Posterior cingulate gyrus (tissue), 11 donors: ENCODE data around the gene BDKRB2.
"Not testable (repeated sequence)": the region's sequence is repeated elsewhere in the genome, so short reads cannot be mapped to it uniquely, and the experiment has no call there.

Experiments
- DNase-seq, 10 donors: peaks; one replicate each; pipeline versions ENCODE4 v3.0.0 to v3.0.0-alpha.2; 2020 to 2021; ENCODE audit warnings: mixed read lengths in 3 of 10
- intact Hi-C: fragments of 100-400 bp; cut with DNase I; formaldehyde crosslinking; loops from one replicate; pipeline ENCODE4 v1.15.1; 2023

The BDKRB2 gene

GRCh38 chr14:96243785-96244184, 39.1 kb downstream of the BDKRB2 start:
- DNase-seq: peak in 5 of 10 donors; percentile 14 to 55 (median 24)
- intact Hi-C loops: no loop called here

DNA sequence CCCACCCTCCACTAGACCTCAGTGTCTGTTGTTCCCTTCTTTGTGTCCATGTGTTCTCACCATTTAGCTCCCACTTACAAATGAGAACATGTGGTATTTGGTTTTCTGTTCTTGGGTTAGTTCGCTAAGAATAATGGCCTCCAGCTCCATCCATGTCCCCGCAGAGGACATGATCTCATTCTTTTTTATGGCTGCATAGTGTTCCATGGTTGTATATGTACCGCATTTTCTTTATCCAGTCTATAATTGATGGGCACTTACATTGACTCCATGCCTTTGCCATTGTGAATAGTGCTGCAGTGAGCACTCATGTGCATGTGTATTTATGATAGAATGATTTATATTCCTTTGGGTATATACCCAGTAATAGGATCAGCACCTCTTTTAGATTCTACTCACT, 40.4 kb downstream of the BDKRB2 start:
- DNase-seq: peak in 1 of 10 donors; percentile 4
- intact Hi-C loops: not testable (repeated sequence)

- DNase-seq: peak in 2 of 10 donors; percentile 19 to 42
- intact Hi-C loops: no loop called here
These were observed 41.3 kb downstream of the BDKRB2 start for GRCh38 chr14:96245710-96246538.

DNA sequence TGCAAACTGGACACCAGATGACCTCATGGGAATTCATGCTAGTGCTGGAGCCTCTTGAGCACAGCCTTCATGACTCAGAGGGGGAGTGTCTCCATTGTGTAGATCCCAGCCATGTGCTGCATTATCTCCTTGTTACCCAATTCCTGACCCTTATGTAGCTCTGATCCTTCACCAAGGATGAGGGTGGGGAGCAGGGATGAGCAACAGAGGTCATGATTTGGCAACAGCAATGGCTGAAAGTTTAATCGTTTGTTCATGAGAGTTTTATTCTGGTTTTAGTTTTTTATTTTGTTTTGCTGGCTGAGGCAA, 41.9 kb downstream of the BDKRB2 start:
- intact Hi-C loops: no loop called here
- no peak for DNase-seq

DNA sequence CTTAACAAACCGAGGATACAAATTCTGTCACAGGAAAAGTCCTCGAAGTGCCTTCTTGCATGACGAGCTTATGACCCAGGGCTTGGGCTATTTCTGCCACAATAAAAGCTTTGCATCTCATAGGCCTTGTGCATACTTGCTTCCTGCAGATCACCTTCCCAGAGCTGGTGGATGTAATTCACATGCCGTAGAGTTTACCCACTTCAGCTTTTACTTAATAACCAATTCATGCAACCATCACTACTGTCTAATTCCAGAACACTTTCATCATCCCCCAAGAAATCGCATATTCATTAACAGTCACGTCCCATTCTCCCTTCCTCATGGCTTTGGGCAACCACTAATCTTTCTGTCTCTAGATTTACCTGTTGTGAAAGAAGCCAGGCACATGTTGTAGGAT, 42.4 kb downstream of the BDKRB2 start:
- intact Hi-C loops: no loop called here
- no peak for DNase-seq

GRCh38 chr14:96249029-96249428, 44.4 kb downstream of the BDKRB2 start:
- peak in 1 of 10 donors; percentile 65 for DNase-seq
- intact Hi-C loops: no loop called here

DNA sequence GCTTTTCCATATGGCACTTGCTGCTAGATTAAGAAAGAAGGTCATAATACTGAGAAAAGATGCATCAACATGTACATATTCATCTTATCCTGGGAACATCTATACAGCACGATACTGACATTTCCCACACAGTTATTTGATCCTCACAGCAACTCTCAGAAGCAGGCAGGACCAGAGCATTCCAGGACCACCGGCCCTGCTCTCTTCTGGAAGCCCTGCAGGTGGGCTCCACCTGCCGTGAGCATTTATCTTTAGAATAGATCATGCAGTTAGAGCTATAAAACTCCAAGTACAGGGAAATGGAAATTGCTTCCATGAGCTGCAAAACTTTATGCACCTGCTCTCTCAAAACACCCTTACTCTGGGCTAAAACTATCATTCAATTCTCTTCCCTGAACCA, 45.8 kb downstream of the BDKRB2 start:
- intact Hi-C loops: no loop called here
- DNase-seq: peak in 1 of 10 donors; percentile 3

- intact Hi-C loops: no loop called here
- DNase-seq: no peak
These were observed 47.1 kb downstream of the BDKRB2 start for GRCh38 chr14:96251656-96252155.

GRCh38 chr14:96252323-96252998, 47.8 kb downstream of the BDKRB2 start:
- intact Hi-C loops: no loop called here
- peak in 1 of 10 donors; percentile 57 for DNase-seq

GRCh38 chr14:96252999-96253539, 48.4 kb downstream of the BDKRB2 start:
- DNase-seq: peak in 1 of 10 donors; percentile 38
- intact Hi-C loops: no loop called here

DNA sequence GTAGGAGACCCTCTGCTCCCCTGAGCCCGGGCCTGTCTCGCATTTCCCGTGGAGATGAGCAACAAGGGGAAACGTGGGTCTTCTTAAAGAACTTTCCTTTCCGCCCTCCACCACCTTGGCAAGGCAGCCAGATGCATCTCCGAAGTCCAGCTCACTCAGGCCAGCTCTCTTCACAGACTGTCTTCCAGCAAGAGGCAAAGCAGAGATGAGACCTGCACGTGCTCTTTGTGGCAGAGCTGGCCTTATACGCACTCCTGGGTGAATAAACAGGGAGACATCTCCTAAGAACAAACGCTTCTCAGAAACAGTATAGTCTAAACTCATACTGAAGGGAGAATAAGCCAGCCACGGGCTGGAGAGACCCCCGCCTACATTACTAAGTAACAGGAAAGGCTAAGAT, 50.0 kb downstream of the BDKRB2 start:
- DNase-seq: peak in 1 of 10 donors; percentile 16
- intact Hi-C loops: no loop called here

DNA sequence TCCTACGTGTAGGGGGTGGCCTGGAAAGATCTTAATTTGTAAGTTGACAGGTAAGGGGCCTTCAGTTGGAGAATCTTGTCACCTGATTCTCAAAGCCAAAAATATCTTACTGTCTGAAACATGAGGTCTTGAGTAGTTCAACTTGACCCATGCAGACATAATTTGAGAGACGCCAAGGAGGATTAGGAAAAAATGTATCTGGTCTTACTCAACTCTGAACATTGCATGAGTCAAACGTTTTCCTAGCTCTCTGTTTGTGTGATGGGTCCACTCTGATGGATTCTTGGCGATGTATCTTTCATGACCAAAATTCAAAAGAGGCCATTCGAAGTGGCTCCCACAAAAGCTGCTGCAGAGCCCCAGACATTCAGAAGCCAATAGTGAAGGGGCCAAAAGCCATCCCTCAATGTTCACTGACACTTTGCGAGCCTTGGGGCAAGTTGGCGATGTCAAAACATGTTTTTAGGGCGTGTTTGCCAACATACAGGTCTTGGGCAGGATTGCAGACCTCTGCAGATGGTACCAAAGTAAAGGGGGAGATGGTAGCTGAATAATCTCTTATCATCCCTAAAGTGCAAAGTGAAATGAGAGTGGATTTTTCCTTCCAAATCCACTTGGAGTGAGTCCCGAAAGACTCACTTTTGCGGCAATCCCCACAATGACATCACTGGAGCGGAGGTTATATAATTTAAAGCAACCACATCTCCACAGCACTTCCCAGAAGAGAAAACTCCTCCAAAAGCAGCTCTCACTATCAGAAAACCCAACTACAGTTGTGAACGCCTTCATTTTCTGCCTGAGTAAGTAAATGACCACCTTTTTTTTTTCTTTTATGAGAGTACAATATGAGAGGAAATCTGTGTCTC, 51.1 kb downstream of the BDKRB2 start, which contains the start of gene BDKRB1:
Gene BDKRB1 (plus strand): TSS at position 710 of the 866 bp plus-strand sequence. CDS start 7,473 bp downstream, outside the sequence.
- DNase-seq: no peak
- intact Hi-C loops: no loop called here

- intact Hi-C loops: no loop called here
- DNase-seq: no peak
These were observed 51.8 kb downstream of the BDKRB2 start for GRCh38 chr14:96256407-96256806.

GRCh38 chr14:96257056-96257455, 52.4 kb downstream of the BDKRB2 start:
- peak in 1 of 10 donors; percentile 30 for DNase-seq
- intact Hi-C loops: no loop called here

- DNase-seq: no peak
- intact Hi-C loops: no loop called here
These were observed 53.3 kb downstream of the BDKRB2 start for GRCh38 chr14:96257900-96258299.

DNA sequence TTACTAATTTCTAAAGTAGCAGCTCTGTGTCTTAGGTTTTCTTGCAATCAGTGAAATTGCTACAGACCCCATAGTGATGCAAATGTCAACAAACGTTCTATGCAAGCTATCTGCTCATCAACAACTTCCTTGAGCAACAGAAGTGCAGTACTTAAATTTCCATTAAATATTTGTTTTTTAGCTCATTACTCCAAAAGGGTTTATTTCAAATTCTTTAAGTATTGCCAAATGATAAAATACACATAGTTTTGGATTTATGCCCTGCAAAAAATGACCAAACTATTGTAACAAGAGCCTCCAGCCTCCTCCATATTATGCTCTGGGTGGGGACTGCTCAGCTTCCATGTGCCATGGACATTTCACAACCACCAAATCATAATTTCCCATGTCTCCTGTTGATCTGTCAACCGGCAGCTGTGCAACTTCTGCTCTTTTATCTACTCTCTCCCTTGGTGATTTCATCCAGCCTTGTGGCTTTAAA, 55.7 kb downstream of the BDKRB2 start:
- intact Hi-C loops: no loop called here

GRCh38 chr14:96261053-96261452, 56.4 kb downstream of the BDKRB2 start:
- intact Hi-C loops: no loop called here

More for the DNA sequence above, 55.7 kb downstream of the BDKRB2 start:
- DNase-seq: no peak

DNA sequence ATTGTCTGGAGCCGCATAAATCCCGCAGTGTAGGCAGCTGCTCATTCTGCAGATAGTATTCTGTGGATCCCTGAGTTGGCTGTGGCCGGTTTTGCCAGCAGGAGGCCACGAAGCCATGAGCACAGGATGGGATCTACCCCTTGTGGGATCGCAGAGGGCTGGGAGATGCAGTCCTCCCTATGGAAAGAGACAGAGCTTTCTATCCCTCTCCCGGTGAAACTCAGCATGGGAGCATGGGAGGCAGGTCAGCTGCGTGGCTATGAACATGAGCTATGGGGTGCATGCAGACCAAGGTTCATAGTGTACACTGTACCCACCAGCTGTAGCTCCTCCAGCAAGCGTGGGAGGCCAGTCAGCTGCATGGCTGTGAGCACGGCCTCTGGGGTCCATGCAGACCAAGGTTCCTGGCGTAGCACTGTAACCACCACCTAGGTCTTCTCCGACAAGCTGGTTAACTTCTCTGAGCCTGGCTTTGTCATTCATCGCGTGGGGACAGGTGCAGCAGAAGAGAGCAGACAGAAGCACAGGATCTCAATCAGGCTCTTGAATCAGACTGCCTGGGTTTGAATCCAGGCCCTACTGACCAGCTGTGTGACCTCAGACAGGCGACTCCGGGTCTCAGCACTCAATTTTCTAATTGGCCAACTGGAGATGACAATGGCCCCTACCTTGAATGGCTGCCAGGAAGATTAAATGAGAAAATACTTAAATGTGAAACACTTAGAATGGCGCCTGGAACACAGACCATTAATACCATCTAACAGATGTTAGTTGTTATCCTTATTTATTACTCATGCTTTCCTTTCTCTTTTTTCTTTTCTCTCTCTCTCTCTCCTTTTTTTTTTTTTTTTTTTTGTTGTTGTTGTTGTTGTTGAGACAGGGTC, 57.4 kb downstream of the BDKRB2 start:
- DNase-seq: no peak

More at GRCh38 chr14:96261053-96261452, 56.4 kb downstream of the BDKRB2 start:
- DNase-seq: no peak

More for the DNA sequence above, 57.4 kb downstream of the BDKRB2 start:
- intact Hi-C loops: no loop called here
